ENCODE results near the gene U2AF1L4.

U2AF1L4 gene

DNA sequence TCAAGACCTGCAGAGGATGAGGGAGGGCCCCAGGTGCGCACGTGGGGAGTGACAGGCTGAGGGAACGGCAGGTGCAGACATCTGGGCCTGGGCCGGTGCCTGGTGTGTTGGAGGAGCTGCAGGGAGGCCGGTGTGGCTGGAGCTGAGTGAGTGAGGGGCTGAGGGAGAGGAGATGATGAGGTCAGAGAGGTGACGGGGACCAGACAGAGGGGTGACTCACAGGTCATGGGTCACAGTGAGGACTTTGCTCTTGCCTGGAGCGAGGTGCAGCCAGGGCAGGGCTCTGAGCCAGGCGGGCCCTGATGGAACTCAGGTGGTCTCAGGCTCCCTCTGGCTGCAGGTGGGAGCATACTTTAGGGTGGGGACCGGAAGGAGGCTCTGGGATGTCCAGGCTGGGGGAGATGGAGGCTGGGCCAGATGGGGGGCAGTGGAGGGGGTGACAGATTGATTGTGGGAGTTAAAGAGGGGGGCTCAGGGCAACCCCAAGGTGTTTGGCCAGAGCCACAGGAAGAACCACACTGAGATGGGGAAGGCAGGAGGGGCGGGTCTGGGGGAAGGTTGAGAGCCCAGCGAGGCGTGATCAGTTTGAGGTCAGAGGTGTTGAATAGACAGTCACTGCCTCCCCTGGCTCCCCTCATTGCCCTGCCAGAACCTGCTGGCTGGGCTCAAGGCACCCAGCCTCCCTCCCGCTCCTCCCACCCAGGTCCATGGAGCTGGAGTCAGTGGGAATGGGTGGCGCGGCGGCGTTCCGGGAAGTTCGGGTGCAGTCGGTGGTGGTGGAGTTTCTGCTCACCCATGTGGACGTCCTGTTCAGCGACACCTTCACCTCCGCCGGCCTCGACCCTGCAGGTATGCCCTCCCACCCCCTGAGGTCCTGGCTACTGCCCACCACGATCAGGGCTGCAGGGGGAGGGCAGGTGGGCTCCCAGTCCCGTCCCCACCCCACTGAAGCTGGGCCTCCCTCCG is 38.5 kb upstream of the U2AF1L4 start:
- Histone ChIP-seq H3K4me2 (ENCODE audit: low read length) (peak overlapping the region; percentile 27; the same call in 1 of the 2 replicates), H3K36me3 (replicated peaks; ENCODE audit: low read depth, low read length) (no peaks in the 10 kb centered on the region), H3K79me2 (ENCODE audit: low read length) (no peaks in the 10 kb centered on the region), H3K4me3 (ENCODE audit: low read length) (no peak overlapping the region), H3K27me3 (ENCODE audit: low read depth, low read length) (no peaks in the 10 kb centered on the region), H3K9ac (ENCODE audit: low read length) (no peak overlapping the region), H3K9me3 (ENCODE audit: insufficient read depth, low read length) (no peaks in the 10 kb centered on the region), H2AFZ (ENCODE audit: low read depth, low read length) (no peak overlapping the region), H4K20me1 (ENCODE audit: insufficient read depth, low read length) (no peaks in the 10 kb centered on the region), H3K27ac (ENCODE audit: low read length) (no peak overlapping the region), H3K4me1 (ENCODE audit: low read length) (peaks cover 25% of the 10 kb centered on the region)
- no peak for TF ChIP-seq EZH2phosphoT487 (IDR thresholded peaks at IDR 0.05; ENCODE audit: low read depth)
- TF ChIP-seq, protein P1, sequence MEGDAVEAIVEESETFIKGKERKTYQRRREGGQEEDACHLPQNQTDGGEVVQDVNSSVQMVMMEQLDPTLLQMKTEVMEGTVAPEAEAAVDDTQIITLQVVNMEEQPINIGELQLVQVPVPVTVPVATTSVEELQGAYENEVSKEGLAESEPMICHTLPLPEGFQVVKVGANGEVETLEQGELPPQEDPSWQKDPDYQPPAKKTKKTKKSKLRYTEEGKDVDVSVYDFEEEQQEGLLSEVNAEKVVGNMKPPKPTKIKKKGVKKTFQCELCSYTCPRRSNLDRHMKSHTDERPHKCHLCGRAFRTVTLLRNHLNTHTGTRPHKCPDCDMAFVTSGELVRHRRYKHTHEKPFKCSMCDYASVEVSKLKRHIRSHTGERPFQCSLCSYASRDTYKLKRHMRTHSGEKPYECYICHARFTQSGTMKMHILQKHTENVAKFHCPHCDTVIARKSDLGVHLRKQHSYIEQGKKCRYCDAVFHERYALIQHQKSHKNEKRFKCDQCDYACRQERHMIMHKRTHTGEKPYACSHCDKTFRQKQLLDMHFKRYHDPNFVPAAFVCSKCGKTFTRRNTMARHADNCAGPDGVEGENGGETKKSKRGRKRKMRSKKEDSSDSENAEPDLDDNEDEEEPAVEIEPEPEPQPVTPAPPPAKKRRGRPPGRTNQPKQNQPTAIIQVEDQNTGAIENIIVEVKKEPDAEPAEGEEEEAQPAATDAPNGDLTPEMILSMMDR (IDR thresholded peaks at IDR 0.05; ENCODE audit: low read depth, low read length) = no peak

DNA sequence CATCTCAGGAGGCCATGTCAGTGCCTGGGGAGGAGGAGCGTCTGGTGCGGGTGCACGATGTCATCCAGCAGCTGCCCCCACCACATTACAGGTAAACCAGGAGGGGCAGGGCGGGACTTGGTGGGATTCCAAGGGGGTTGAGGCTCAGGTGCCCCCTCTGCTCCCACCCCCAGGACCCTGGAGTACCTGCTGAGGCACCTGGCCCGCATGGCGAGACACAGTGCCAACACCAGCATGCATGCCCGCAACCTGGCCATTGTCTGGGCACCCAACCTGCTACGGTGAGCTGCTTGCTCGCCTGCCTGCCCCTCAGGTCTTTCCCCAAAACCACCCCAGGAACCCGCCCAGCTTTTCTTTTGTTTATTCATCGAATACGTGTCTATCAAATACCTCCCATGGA is 37.4 kb upstream of the U2AF1L4 start:
- H3K4me3 ChIP-seq (ENCODE audit: low read length) = no peak overlapping the region
- H3K4me2 ChIP-seq (ENCODE audit: low read length) = peak overlapping the region; percentile 27; the same call in 1 of the 2 replicates
- peaks cover 25% of the 10 kb centered on the region for H3K4me1 ChIP-seq (ENCODE audit: low read length)
- no peak overlapping the region for H3K9ac ChIP-seq (ENCODE audit: low read length)
- no peaks in the 10 kb centered on the region for H3K9me3 ChIP-seq (ENCODE audit: insufficient read depth, low read length)
- H4K20me1 ChIP-seq (ENCODE audit: insufficient read depth, low read length) = no peaks in the 10 kb centered on the region
- TF ChIP-seq, protein P1 (IDR thresholded peaks at IDR 0.05; ENCODE audit: low read depth, low read length) = no peak
- TF ChIP-seq EZH2phosphoT487 (IDR thresholded peaks at IDR 0.05; ENCODE audit: low read depth) = no peak
- no peaks in the 10 kb centered on the region for H3K27me3 ChIP-seq (ENCODE audit: low read depth, low read length)
- no peaks in the 10 kb centered on the region for H3K36me3 ChIP-seq (replicated peaks; ENCODE audit: low read depth, low read length)
- no peak overlapping the region for H2AFZ ChIP-seq (ENCODE audit: low read depth, low read length)
- H3K79me2 ChIP-seq (ENCODE audit: low read length) = no peaks in the 10 kb centered on the region
- no peak overlapping the region for H3K27ac ChIP-seq (ENCODE audit: low read length)

GRCh38 chr19:35781650-35782049 is 36.4 kb upstream of the U2AF1L4 start:
- H3K27ac ChIP-seq (ENCODE audit: low read length) = no peak overlapping the region
- H3K79me2 ChIP-seq (ENCODE audit: low read length) = no peaks in the 10 kb centered on the region
- H4K20me1 ChIP-seq (ENCODE audit: insufficient read depth, low read length) = no peaks in the 10 kb centered on the region
- no peak overlapping the region for H3K4me3 ChIP-seq (ENCODE audit: low read length)
- H3K4me2 ChIP-seq (ENCODE audit: low read length) = no peak overlapping the region
- H3K9me3 ChIP-seq (ENCODE audit: insufficient read depth, low read length) = no peaks in the 10 kb centered on the region
- H3K4me1 ChIP-seq (ENCODE audit: low read length) = peaks cover 26% of the 10 kb centered on the region
- TF ChIP-seq EZH2phosphoT487 (IDR thresholded peaks at IDR 0.05; ENCODE audit: low read depth) = no peak
- TF ChIP-seq, protein P1 (IDR thresholded peaks at IDR 0.05; ENCODE audit: low read depth, low read length) = no peak
- H2AFZ ChIP-seq (ENCODE audit: low read depth, low read length) = no peak overlapping the region
- no peaks in the 10 kb centered on the region for H3K27me3 ChIP-seq (ENCODE audit: low read depth, low read length)
- no peak overlapping the region for H3K9ac ChIP-seq (ENCODE audit: low read length)
- no peaks in the 10 kb centered on the region for H3K36me3 ChIP-seq (replicated peaks; ENCODE audit: low read depth, low read length)

- H3K9me3 ChIP-seq (ENCODE audit: insufficient read depth, low read length) = no peaks in the 10 kb centered on the region
- no peaks in the 10 kb centered on the region for H3K27me3 ChIP-seq (ENCODE audit: low read depth, low read length)
- no peak overlapping the region for H3K4me2 ChIP-seq (ENCODE audit: low read length)
- H3K36me3 ChIP-seq (replicated peaks; ENCODE audit: low read depth, low read length) = no peaks in the 10 kb centered on the region
- no peaks in the 10 kb centered on the region for H3K79me2 ChIP-seq (ENCODE audit: low read length)
- H3K4me3 ChIP-seq (ENCODE audit: low read length) = no peak overlapping the region
- H4K20me1 ChIP-seq (ENCODE audit: insufficient read depth, low read length) = no peaks in the 10 kb centered on the region
- H2AFZ ChIP-seq (ENCODE audit: low read depth, low read length) = no peak overlapping the region
- peaks cover 33% of the 10 kb centered on the region for H3K4me1 ChIP-seq (ENCODE audit: low read length)
- no peak overlapping the region for H3K9ac ChIP-seq (ENCODE audit: low read length)
- TF ChIP-seq EZH2phosphoT487 (IDR thresholded peaks at IDR 0.05; ENCODE audit: low read depth) = no peak
- TF ChIP-seq, protein P1 (IDR thresholded peaks at IDR 0.05; ENCODE audit: low read depth, low read length) = no peak
- no peak overlapping the region for H3K27ac ChIP-seq (ENCODE audit: low read length)
These were observed 35.5 kb upstream of the U2AF1L4 start for GRCh38 chr19:35780717-35781116.

Data from OCI-LY3 (cell line).